NT2/D1 (cell line): ENCODE measurements around the gene EIF3M.

Source experiments
- DNase-seq: peaks from one replicate; pipeline ENCODE4 v3.0.0-alpha.2; 2011; ENCODE audit warnings: low read depth, low spot score
- H3K27me3 ChIP-seq: 2 replicates; pipeline ENCODE4 v1.6.0; 2011; ENCODE audit warnings: mild to moderate bottlenecking; ENCODE audit not compliant: insufficient read length, insufficient read depth
- H3K36me3 ChIP-seq: 2 replicates; pipeline ENCODE4 v1.6.1; 2011; ENCODE audit warnings: mild to moderate bottlenecking, low read length, mixed read lengths; ENCODE audit not compliant: insufficient read depth, insufficient read length
- H3K4me1 ChIP-seq: 2 replicates; pipeline ENCODE4 v1.5.1; 2011; ENCODE audit not compliant: insufficient read depth, insufficient read length
- H3K4me3 ChIP-seq: 2 replicates; pipeline ENCODE4 v1.5.1; 2011; ENCODE audit warnings: low read depth; ENCODE audit not compliant: insufficient read length
- H3K9ac ChIP-seq: 2 replicates; pipeline ENCODE4 v1.6.0; 2011; ENCODE audit warnings: low read depth; ENCODE audit not compliant: insufficient read length
- H3K9me3 ChIP-seq: 2 replicates; pipeline ENCODE4 v1.5.1; 2011; ENCODE audit warnings: mild to moderate bottlenecking, low read length; ENCODE audit not compliant: insufficient read depth
- SUZ12 ChIP-seq: IDR thresholded peaks from 2 replicates; pipeline ENCODE4 v1.6.1; 2011; ENCODE audit not compliant: insufficient read length, insufficient read depth; ENCODE audit errors: extremely low read depth
- YY1 ChIP-seq: IDR thresholded peaks from 2 replicates; pipeline ENCODE4 v1.6.1; 2011; ENCODE audit not compliant: insufficient read length, insufficient read depth
- ZNF274 ChIP-seq: IDR thresholded peaks from 2 replicates; pipeline ENCODE4 v1.6.1; 2011; ENCODE audit warnings: mild to moderate bottlenecking, low read depth, low read length

EIF3M gene

DNA sequence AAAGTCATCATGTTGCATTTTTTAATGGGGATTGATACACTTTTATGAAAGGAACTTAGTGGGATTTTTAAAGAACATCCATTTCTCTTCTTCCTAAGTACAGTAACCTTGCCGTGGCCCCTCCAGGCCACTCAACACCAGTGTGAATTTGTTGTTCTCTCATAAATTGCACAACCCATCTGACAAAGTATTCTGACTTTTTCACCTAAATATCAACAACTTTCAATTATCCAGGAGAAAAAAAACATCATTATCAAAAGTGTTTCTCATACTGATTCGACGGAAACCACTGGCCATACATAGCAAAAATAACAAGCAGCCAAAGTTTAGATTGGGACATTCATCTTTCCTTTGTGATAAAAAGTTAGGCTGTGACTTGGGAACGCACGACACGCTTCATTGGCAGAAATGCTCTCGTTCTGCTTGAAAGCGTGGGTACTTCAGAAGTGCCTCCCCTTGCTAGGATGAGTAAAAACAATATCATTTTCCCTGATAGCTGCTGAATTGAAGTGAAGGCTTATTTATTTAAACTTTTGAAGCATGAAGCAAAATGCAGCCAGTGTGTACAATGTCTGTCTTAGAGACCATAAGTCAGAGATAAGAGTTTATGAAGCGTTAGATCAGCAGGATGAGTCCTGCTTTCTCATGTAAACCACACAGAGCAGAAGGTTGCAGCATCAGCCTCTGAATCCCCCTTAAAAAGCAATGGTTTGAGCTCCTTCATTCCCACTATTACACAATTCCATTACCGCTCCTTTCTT is 20.6 kb upstream of the EIF3M start:
- H3K27me3 ChIP-seq: no peaks in the 10 kb centered on the region
- no peak for TF ChIP-seq YY1
- TF ChIP-seq ZNF274: no peak
- no peak for TF ChIP-seq SUZ12
- no peak overlapping the region for H3K4me3 ChIP-seq
- H3K9me3 ChIP-seq: no peaks in the 10 kb centered on the region
- DNase-seq: no peak
- H3K9ac ChIP-seq: no peak overlapping the region
- no peaks in the 10 kb centered on the region for H3K4me1 ChIP-seq
- no peaks in the 10 kb centered on the region for H3K36me3 ChIP-seq

DNA sequence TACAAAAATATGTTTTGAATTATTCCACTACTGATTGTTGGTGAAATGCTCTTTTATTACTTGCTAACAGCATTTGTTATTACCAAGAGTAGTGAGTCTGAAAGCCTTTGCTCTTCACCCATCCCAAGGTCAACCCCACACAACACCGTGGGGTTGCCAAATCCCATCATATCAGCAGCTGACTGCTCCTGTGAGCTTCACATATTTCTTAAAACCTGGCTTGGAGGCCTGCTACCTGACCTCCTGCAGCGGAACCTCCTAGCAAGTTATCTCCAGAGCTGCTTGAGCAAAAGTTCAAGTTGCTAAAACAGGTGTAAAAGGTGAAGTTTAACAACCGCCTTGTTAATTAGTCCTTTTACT is 20.1 kb upstream of the EIF3M start:
- no peaks in the 10 kb centered on the region for H3K9me3 ChIP-seq
- no peaks in the 10 kb centered on the region for H3K27me3 ChIP-seq
- H3K4me1 ChIP-seq: no peaks in the 10 kb centered on the region
- DNase-seq: no peak
- no peaks in the 10 kb centered on the region for H3K36me3 ChIP-seq
- H3K4me3 ChIP-seq: no peak overlapping the region
- TF ChIP-seq ZNF274: no peak
- no peak for TF ChIP-seq YY1
- TF ChIP-seq SUZ12: no peak
- no peak overlapping the region for H3K9ac ChIP-seq

DNA sequence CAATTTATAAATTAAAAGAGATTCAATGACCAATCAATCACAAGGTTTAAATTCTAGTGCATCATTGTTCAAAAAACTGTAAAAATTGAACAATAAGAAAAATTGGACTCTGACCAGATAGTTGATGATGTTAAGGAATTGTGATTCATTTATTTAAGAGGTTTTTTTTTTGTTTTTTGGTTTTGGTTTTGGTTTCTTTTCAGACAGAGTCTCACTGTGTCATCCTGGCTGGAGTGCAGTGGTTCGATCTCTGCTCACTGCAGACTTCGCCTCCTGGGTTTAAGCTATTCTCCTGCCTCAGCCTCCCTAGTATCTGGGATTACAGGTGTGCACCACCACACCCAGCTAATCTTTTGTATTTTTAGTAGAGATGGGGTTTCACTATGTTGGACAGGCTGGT is 17.1 kb upstream of the EIF3M start:
- Histone ChIP-seq H3K4me1 (no peaks in the 10 kb centered on the region), H3K27me3 (no peaks in the 10 kb centered on the region), H3K9ac (no peak overlapping the region), H3K36me3 (no peaks in the 10 kb centered on the region), H3K9me3 (no peaks in the 10 kb centered on the region), H3K4me3 (no peak overlapping the region)
- no peak for TF ChIP-seq SUZ12
- no peak for TF ChIP-seq ZNF274
- no peak for TF ChIP-seq YY1
- DNase-seq: no peak

DNA sequence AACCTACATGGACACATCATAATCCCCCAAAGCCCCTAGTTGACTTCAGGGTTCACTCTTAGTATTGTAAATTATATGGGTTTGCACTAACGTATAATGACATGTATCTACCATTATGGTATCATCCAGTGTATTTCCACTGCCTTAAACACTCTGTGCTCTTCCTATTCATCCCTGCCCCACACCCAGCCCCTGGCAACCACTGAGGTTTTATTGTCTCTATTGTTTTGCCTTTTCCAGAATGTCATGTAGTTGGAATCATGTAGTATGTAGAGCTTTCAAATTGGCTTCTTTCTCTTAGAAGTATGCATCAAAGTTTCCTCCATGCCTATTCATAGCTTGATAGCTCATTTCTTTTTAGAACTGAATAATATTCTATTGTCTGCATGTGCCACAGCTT is 16.5 kb upstream of the EIF3M start:
- no peak for DNase-seq
- H3K4me1 ChIP-seq: no peaks in the 10 kb centered on the region
- TF ChIP-seq ZNF274: no peak
- TF ChIP-seq SUZ12: no peak
- TF ChIP-seq YY1: no peak
- H3K9me3 ChIP-seq: no peaks in the 10 kb centered on the region
- H3K9ac ChIP-seq: no peak overlapping the region
- H3K27me3 ChIP-seq: no peaks in the 10 kb centered on the region
- no peaks in the 10 kb centered on the region for H3K36me3 ChIP-seq
- no peak overlapping the region for H3K4me3 ChIP-seq

DNA sequence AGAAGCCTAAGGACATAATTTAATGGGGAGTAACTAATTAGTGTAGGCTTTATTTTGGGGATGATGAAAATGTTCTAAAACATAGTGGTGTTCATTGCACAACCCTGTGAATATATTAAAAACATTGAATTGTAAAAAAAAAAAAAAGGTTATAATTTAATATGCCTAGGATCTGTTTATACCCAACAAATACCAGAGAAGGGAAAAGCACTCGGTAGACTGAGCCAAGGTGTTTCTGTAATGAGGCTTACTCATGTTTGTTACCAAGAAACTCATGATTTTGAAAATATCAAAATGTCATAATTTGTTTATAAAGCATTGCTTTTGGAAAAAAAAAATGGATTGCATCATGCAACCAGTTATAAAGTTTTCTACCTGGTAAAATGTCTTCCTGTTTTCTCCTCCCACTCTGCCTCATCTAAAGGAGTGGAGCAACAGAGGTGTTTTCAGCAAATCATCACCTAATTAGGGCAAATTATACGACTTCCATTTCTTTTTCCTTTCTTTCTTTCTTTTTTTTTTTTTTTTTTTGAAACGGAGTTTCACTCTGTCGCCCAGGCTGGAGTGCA is 14.2 kb upstream of the EIF3M start:
- Histone ChIP-seq H3K9ac (no peak overlapping the region), H3K4me3 (no peak overlapping the region), H3K9me3 (no peaks in the 10 kb centered on the region), H3K27me3 (no peaks in the 10 kb centered on the region), H3K36me3 (no peaks in the 10 kb centered on the region), H3K4me1 (no peaks in the 10 kb centered on the region)
- TF ChIP-seq YY1: no peak
- TF ChIP-seq SUZ12: no peak
- no peak for TF ChIP-seq ZNF274
- no peak for DNase-seq

DNA sequence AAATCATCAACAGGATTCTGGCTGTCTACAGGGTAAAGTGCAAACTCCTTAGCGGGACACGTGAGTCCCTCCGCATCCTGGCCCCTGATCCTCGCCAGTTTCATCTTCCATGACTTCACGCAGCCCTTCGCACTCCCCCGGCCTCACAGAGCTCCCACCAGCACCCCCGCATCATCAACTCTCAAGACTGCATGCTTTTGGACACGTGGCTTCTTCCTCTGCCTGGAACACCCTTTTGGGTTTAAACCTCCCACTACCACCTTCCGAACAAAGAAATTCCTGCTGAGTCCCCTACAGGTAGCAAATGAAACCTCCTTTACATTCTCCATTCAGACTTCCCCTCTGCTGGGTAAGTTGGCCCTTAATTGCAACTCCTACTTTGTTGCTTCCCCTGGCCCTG is 12.6 kb upstream of the EIF3M start:
- TF ChIP-seq ZNF274: no peak
- Histone ChIP-seq H3K4me3 (no peak overlapping the region), H3K4me1 (no peaks in the 10 kb centered on the region), H3K27me3 (no peaks in the 10 kb centered on the region), H3K36me3 (no peaks in the 10 kb centered on the region), H3K9ac (no peak overlapping the region), H3K9me3 (no peaks in the 10 kb centered on the region)
- DNase-seq: no peak

DNA sequence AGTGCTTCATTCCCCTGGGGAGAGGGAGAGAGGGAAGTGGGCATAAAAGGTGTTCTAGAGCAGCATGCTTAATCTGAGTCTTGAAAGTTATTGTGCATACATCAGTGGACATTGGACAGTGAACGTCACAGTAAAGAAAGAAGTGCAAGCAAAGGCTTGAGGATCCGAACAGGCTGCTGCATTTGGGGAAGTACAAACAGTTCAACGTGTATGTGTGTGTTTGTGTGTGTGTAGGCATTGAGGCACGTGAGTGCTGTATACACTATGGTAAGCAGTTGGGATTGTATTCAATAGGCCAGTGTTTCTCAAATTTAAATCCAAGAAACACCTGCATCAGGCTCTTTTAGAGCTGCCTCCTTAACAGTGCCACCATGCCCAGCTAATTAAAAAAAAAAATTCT is 10.4 kb upstream of the EIF3M start:
- Histone ChIP-seq H3K4me1 (no peaks in the 10 kb centered on the region), H3K9me3 (no peaks in the 10 kb centered on the region), H3K36me3 (no peaks in the 10 kb centered on the region), H3K4me3 (no peak overlapping the region), H3K9ac (no peak overlapping the region), H3K27me3 (no peaks in the 10 kb centered on the region)
- DNase-seq: no peak
- TF ChIP-seq YY1 (no peak), SUZ12 (no peak), ZNF274 (no peak)

DNA sequence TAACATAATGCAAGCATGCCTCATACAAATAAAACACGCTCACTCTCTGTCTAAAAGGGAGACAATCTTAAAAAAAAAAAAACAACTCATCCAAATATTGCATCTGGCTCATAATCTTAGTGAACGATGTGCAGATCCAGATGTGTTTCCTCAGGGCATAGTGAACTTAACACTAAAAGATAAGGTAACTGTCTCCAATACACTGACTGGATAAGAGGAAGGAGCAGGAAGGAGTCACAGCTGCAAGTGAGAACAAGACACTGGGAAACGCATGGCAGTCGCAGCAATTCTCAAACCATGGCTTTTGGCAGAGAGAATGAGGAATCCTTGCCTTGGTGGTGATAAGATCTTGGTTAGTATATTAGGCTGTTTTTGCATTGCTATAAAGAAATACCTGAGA is 9.2 kb upstream of the EIF3M start:
- no peak overlapping the region for H3K9ac ChIP-seq
- no peak for TF ChIP-seq YY1
- no peak for TF ChIP-seq ZNF274
- no peak for TF ChIP-seq SUZ12
- no peaks in the 10 kb centered on the region for H3K9me3 ChIP-seq
- no peaks in the 10 kb centered on the region for H3K36me3 ChIP-seq
- no peak for DNase-seq
- no peaks in the 10 kb centered on the region for H3K4me1 ChIP-seq
- no peak overlapping the region for H3K4me3 ChIP-seq
- no peaks in the 10 kb centered on the region for H3K27me3 ChIP-seq
